GM18520 (cell line): ENCODE data around the gene BCL2L13.

Experiments
- ATAC-seq: cut with Tn5 transposase; IDR thresholded peaks from one replicate; pipeline ENCODE4 v1.9.1; 2021; ENCODE audit not compliant: unreplicated experiment

Gene BCL2L13

GRCh38 chr22:17726928-17727897, 88.7 kb downstream of the BCL2L13 start:
- ATAC-seq = no peak

DNA sequence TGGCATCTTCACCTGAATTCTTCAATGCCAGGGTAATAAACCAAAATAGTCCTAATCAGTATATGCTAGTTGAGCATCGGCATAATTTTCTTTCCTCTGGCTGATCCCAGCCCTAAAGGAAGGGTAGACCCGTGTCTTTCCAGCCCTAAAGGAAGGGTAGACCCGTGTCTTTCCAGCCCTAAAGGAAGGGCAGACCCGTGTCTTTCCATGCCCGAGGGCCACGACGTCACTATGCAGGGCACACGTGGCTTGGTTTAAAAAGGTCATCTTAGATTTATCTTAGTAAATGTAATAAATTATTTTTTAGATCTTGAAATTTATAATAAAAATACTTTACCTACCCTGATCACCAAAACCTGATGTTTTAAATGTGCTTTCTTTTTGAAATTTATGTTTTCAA, 90.2 kb downstream of the BCL2L13 start:
- ATAC-seq = no peak

- ATAC-seq = no peak
Measured at GRCh38 chr22:17729561-17729960, 91.0 kb downstream of the BCL2L13 start.

DNA sequence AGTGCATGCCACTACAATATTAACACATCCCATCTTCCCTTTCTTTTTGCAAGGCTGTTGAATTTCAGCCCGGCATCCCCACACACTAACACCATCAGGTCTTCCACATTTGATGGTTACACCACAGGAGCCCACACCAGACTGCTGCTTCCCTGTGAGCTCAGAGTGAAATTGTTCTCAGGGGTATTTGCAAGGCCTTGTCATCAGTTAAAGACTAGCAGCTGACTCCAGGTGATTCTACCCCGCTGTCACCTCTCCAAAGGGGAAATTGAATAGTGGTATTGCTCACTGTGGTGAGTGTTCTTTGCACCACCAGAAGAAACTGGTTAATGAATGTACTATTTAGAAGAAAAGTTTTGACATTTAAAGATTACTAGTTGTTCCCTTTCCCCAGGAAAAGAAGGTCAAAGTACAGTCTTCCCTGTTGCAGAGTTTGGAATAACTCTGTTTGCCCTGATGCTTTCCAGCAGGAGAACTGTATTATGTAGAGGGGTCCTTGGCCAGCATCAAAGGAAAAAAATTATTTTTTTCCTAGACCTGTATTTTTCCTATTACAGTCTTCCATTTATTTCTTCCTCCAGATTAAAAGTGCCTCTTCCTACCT, 93.8 kb downstream of the BCL2L13 start:
- ATAC-seq = no peak

- no peak for ATAC-seq
Measured at GRCh38 chr22:17733466-17733865, 94.9 kb downstream of the BCL2L13 start.

- no peak for ATAC-seq
Measured at GRCh38 chr22:17734187-17734586, 95.6 kb downstream of the BCL2L13 start.

GRCh38 chr22:17738386-17739128, 100.0 kb downstream of the BCL2L13 start:
- ATAC-seq = no peak

DNA sequence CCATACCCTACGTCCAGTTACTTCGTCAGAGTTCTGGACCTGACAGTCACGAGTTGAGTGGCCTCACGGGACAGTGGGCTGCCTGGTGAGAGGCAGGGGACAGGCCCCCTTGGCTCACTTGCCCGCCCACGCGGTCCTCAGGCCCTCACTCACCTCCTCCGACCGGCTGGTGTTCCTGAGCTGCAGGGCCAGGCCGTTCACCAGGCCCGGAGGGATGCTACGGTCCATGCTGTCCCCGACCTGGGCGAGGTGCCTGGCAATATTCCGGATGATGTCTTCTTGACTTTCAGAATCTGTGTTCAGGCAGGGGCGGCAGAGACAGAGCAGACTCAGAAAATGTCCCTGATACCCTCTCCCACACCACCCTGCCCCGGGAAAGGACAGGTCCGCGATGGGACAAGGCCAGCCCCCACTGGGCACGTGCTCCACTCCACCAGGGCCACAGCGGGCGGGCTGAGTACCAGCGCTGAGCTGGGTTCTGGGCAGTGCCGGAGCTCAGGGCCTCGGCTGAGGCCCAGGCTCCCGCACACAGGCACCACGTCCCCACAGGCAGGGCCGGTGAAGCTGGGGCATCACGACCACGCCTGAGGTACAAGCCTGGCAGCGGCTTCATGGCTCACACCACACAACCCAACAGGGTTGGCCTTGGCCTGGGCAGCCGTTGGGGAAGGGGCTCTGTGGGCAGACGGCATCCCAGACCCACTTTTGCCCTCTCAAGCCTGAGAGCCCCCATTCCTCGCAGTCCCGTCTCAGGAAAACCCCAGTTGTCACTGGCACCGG, 100.8 kb downstream of the BCL2L13 start:
- ATAC-seq = no peak

- no peak for ATAC-seq
Measured at GRCh38 chr22:17741866-17742526, 103.4 kb downstream of the BCL2L13 start.

DNA sequence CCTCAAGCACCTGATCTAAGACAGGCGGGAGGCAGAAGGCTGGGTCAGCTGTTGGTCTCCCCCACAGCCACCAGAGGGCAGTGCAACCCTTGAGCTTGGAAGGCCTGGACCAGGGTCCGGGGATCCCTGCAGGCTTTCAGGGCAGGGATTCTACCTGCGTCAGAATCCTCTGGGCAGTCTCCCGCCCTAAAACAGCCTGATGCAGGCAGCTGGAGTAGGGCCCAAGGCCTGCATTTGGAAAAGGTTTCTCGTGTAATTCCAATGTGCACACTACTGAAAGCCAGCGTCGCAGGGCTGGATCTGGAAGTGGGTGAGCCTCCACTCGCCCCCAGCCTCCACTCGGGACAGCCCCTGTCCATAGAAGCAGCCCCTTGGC, 104.0 kb downstream of the BCL2L13 start:
- ATAC-seq = no peak

GRCh38 chr22:17743661-17744411, 105.3 kb downstream of the BCL2L13 start:
- no peak for ATAC-seq

DNA sequence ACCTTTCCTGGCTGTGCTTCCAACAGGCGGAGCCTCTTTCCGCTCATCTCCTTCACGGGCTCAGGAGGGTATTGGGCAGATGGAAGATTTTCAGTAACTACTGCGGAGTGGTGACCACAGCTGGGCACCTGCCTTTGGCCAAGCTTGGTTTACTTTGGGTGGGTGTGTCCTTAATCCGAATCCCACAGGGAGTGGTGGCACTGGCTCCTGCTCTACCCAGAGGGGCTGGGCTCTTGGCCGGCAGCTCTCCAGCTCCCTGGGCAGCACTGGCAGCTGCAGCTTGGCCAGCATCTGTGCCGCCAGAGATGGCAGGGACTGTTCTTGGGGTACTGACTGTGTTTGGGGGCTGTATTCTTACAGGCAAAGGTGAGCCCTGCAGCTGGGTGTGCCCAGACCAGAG, 105.9 kb downstream of the BCL2L13 start:
- ATAC-seq = no peak

GRCh38 chr22:17746916-17747315, 108.4 kb downstream of the BCL2L13 start:
- ATAC-seq = no peak

DNA sequence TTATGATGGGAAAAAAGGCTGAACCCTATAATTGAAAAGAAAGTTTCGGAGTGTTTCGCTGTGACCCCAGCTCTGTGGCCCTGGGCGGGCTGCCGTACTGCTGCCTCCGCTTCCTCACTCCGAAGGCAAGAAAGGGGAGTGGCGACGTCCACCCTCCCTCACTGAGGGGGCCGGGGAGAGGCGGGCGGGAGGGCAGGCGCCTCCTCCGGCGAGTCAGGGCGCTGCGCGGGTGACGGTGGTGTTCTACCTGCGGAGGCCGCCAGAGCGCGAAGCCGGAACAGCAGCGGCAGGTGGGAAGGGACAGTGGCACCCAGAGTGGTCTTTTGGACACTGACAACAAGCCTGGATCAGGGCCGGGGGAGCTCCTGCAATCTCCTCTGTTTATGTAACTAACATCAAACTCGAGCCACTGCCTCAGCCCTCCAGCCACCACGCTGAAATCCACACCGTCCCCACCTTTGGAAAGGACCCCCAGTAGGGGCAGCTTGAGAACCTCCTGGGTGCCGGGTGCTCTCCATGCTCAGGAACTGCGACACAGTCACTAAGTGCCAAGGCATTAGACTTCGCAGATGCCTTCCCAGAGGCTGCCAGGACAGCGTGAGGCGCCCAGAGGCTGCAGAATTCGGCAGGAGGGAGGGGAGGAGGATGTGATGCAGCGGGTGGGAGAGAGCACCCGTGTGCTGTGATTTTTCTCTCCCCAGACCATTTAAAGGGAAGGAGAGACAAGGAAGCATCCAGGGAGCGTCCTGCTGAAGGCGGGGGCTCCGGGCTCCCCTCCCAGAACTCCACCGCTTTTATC, 110.2 kb downstream of the BCL2L13 start:
- ATAC-seq = no peak

DNA sequence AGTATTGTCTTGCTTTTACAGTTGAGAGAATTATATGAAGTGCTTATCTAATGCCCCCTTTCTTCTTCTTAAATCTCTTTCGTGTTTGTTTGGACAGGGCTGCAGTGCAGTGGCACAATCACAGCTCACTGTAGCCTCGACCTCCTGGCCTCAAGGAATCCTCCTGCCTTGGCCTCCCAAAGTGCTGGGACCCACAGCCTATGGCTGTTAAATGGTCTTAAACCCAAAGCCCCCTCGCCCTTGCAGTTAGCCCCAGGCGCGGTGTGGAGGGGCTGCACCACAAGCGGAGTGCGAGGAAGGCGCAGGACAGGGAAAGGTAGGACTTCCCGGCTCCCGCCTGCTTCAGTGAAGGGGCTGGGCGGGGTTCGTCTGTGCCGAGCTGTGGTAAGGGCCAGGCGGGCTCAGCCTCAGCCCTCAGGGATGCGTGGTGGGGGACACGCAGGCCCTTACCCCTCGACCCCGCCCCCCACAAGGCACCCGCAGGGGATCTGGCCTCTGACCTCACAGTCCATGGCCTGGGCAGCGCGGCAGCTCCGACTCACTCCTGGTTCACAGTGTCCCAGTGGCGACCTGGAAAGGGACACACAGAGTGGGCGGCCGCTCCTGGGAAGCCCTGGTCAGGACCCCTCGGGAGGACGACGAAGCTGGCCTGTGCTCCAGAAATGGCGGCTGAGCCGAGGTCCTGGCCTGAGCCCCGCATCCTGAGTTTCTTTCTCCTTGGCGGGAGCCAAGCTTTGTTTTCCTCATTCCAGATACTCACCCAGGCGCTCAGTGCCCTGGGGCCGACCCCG, 111.2 kb downstream of the BCL2L13 start:
- no peak for ATAC-seq

DNA sequence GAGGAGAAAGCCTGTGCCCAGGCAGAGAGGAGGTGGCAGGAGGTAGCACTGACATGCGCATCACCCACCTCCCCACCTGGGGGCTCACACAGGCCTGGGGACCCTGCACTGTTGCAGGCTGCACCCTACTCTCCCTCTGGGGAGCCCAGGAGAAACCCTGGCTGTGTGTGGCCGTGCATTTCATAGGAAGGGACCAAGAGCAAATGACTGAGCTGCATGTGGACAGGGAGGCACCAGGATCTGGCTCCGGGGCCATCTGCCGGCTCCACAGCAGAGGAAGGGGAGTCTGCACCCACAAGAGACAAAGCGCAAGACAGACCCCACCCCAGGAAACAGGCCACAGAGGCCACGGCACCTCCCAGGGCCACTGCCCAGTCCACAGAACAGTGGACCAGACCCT, 113.0 kb downstream of the BCL2L13 start:
- ATAC-seq = no peak

GRCh38 chr22:17753401-17753989, 114.9 kb downstream of the BCL2L13 start:
- no peak for ATAC-seq
